Transverse colon (tissue), 4 donors: ENCODE data around the gene AUH. TPM values are rescaled to one million over a fixed set of nuclear protein-coding genes. Genes with fewer than 3 reads are reported as not detected.

Experiments
- DNase-seq: peaks from one replicate; pipeline ENCODE4 v3.0.0-alpha.2; 2019
- H3K27ac ChIP-seq, 4 donors: fragments of 200-600 bp; sonication (generic); 2 replicates each; pipeline ENCODE4 v1.5.1; 2016 to 2018; ENCODE audit warnings: inconsistent platforms in 4 of 4
- H3K27me3 ChIP-seq: fragments of 200-600 bp; sonication (generic); 2 replicates; pipeline ENCODE4 v1.5.1; 2017; ENCODE audit warnings: inconsistent platforms
- H3K36me3 ChIP-seq, 4 donors: fragments of 200-600 bp; sonication (generic); 2 replicates each; pipeline ENCODE4 v1.5.1; 2017 to 2019; ENCODE audit warnings: inconsistent platforms in 4 of 4
- H3K4me1 ChIP-seq, 4 donors: fragments of 200-600 bp; sonication (generic); 2 replicates each; pipeline ENCODE4 v1.5.1; 2017 to 2020; ENCODE audit warnings: inconsistent platforms in 4 of 4
- H3K4me3 ChIP-seq, 4 donors: fragments of 200-600 bp; sonication (generic); 1 replicate in 1 of 4; 2 replicates in 3 of 4; pipeline versions ENCODE4 v1.5.1 to v1.6.1; 2017 to 2019; ENCODE audit warnings: inconsistent platforms in 4 of 4
- H3K9me3 ChIP-seq, 2 donors: fragments of 200-600 bp; sonication (generic); 2 replicates each; pipeline ENCODE4 v1.5.1; 2017 to 2019; ENCODE audit warnings: inconsistent platforms in 2 of 2
- EP300 ChIP-seq: sonication (generic); formaldehyde crosslinking; IDR thresholded peaks from one replicate; pipeline ENCODE4 v1.6.1; 2017; ENCODE audit warnings: antibody characterized with exemption, low read depth
- POLR2A ChIP-seq: fragments of 450-650 bp; IDR thresholded peaks from one replicate; pipeline ENCODE4 v1.6.1; 2016; ENCODE audit warnings: antibody characterized with exemption, mild to moderate bottlenecking, moderate library complexity
- POLR2AphosphoS5 ChIP-seq, 3 donors: sonication (generic); formaldehyde crosslinking; IDR thresholded peaks; one replicate each; pipeline ENCODE4 v1.6.1; 2016; ENCODE audit warnings: antibody characterized with exemption in 3 of 3
- WGBS, 2 donors: methylation state at CpG; one replicate each; pipeline ENCODE4 v1.1.5; 2018; ENCODE audit warnings: low coverage in 1 of 2; 5-methylcytosine and 5-hydroxymethylcytosine counted together
- in situ Hi-C, 4 donors: fragments of 200-750 bp; cut with MboI; loops; one replicate each; pipeline versions ENCODE4 v1.15.0 to v1.15.1; 2017; ENCODE audit warnings: low sequenced_read_pairs in 3 of 4, low pct_ligation_motif_present in 1 of 4, low pct_unique_long_range_greater_than_20kb in 1 of 4
- intact Hi-C: fragments of 100-400 bp; cut with DNase I; formaldehyde crosslinking; loops from one replicate; pipeline ENCODE4 v1.15.1; 2023; ENCODE audit warnings: low total_unique reads
- total RNA-seq, 4 donors: library from RNA; depleted of rRNA; stranded (reverse); fragments of >200 nt; gene quantifications; one replicate each; pipeline ENCODE4 v1.1.0, GENCODE V29; 2016
- TF ChIP-seq, protein P1 (sequence below), 5 experiments: fragments of 200-600 bp in 3 of 5; fragments of 450-650 bp in 2 of 5; sonication (generic) in 3 of 5; IDR thresholded peaks; 1 replicate in 2 of 5; 2 replicates in 3 of 5; pipeline ENCODE4 v1.5.1; 2016 to 2017; ENCODE audit warnings: antibody characterized with exemption in 5 of 5, inconsistent platforms in 3 of 5, mild to moderate bottlenecking in 2 of 5, moderate library complexity in 1 of 5

The AUH gene
- total RNA-seq, 4 donors from 2014 or later: 55.0 to 136 (median 83.8) TPM

DNA sequence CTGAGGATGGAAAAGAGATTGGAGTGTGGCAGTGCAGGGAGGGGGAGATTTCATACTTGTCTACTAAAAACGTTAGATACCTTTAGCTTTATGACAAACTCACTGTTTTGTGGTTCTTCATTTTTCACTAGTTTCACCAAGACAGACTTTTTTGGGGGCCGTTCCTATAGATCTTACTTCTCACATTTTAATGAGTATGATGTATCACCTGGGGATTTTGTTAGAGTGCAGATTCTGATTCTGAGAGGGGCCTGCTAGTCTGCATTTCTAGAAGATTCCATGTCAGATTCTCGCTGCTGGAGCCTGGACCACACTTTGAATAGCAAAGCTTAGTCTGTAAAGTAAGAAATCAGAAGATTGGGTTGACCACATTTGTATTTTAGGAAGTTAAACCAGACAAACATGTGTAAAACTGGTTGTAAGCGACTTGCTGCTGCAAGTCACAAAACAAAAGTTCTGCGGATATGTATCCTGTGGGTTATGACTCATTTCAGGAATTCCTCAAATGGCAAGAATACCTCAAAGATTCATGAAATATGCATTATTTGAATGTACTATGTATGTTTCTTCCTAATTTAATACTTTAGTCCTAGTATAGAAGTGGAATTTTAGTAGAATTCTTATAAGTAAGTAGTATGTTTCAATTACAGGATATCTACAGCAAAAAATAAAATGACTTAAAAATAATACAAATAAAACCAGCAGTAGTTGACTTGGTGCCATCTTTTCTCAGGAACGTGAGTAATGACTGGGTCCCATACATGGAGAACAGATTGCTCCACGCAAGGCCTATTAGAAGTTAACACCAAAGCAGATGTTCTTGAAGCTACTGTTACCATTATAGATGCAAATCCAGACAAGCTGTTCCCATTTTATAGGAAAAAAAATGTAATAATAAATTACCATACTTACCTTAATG is 34.1 kb upstream of the AUH start:
- TF ChIP-seq POLR2AphosphoS5 (IDR thresholded peaks at IDR 0.05) (no peak), EP300 (no peak), POLR2A (no peak)
- TF ChIP-seq, protein P1, sequence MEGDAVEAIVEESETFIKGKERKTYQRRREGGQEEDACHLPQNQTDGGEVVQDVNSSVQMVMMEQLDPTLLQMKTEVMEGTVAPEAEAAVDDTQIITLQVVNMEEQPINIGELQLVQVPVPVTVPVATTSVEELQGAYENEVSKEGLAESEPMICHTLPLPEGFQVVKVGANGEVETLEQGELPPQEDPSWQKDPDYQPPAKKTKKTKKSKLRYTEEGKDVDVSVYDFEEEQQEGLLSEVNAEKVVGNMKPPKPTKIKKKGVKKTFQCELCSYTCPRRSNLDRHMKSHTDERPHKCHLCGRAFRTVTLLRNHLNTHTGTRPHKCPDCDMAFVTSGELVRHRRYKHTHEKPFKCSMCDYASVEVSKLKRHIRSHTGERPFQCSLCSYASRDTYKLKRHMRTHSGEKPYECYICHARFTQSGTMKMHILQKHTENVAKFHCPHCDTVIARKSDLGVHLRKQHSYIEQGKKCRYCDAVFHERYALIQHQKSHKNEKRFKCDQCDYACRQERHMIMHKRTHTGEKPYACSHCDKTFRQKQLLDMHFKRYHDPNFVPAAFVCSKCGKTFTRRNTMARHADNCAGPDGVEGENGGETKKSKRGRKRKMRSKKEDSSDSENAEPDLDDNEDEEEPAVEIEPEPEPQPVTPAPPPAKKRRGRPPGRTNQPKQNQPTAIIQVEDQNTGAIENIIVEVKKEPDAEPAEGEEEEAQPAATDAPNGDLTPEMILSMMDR (IDR thresholded peaks at IDR 0.05): no peak
- intact Hi-C loops: no loop called here
- WGBS, 2 donors: 67 to 91% methylated on average over 6 to 7 of the region's 7 CpGs
- no peak for DNase-seq
- H3K36me3 ChIP-seq: no peaks in the 10 kb centered on the region
- no peaks in the 10 kb centered on the region for H3K27me3 ChIP-seq
- H3K4me1 ChIP-seq: no peaks in the 10 kb centered on the region
- in situ Hi-C loops: no loop called here
- no peak overlapping the region for H3K4me3 ChIP-seq
- H3K9me3 ChIP-seq: no peaks in the 10 kb centered on the region
- peak overlapping the region in 1 of 4 donors; percentile 18 for H3K27ac ChIP-seq

DNA sequence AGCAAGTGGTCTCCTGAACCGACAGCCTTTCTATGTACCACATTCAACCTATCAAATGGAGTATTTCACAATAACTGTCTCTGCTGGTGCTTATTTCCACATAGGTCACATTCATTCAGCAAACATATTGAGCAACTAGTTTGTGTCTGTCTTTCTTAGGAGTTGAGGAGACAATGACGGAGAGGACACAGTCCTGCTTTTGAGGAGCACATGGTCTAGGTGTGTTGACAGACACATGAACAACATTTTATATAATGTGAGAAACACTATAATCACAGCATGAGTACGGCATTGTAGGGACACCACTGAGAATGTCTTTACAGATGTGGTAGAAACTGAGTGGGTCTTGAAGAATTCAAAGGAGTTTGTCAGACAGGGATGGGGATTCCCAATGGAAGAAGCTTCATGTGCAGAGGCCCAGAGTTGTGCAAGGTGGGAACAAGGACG is 33.4 kb upstream of the AUH start:
- no peaks in the 10 kb centered on the region for H3K4me1 ChIP-seq
- no peaks in the 10 kb centered on the region for H3K36me3 ChIP-seq
- H3K9me3 ChIP-seq: no peaks in the 10 kb centered on the region
- 78 to 79% methylated on average over 4 of the region's 4 CpGs for WGBS, 2 donors
- intact Hi-C loops: no loop called here
- H3K27me3 ChIP-seq: no peaks in the 10 kb centered on the region
- H3K4me3 ChIP-seq: no peak overlapping the region
- TF ChIP-seq EP300: no peak
- no peak for TF ChIP-seq POLR2AphosphoS5 (IDR thresholded peaks at IDR 0.05)
- no peak for TF ChIP-seq POLR2A
- TF ChIP-seq, protein P1 (IDR thresholded peaks at IDR 0.05): no peak
- in situ Hi-C loops: no loop called here
- no peak for DNase-seq
- no peak overlapping the region for H3K27ac ChIP-seq

DNA sequence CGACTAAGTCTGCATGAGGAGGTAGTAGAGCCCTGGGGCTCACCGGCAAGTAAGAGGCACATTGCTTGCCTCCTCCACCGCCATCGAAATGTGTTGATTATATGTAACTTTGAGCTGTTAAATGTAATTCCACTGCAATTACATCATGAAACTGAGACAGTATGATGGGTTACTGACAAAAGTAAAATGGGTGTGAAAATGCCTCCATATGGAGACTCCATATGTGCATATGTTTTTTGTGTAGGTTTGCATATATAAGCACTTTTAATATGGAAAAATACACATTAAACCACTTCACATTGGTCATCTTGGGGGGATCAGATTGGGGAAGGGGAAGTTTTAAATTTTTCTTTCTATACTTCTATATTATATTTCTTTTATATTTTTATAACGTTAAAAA is 32.1 kb upstream of the AUH start:
- no peaks in the 10 kb centered on the region for H3K27me3 ChIP-seq
- 92 to 98% methylated on average over 3 to 5 of the region's 5 CpGs for WGBS, 2 donors
- no peak overlapping the region for H3K4me3 ChIP-seq
- no peaks in the 10 kb centered on the region for H3K9me3 ChIP-seq
- no peak overlapping the region for H3K27ac ChIP-seq
- intact Hi-C loops (no loop called here), in situ Hi-C loops (no loop called here)
- H3K36me3 ChIP-seq: no peaks in the 10 kb centered on the region
- DNase-seq: no peak
- TF ChIP-seq POLR2A (no peak), POLR2AphosphoS5 (IDR thresholded peaks at IDR 0.05) (no peak), EP300 (no peak)
- TF ChIP-seq, protein P1 (IDR thresholded peaks at IDR 0.05): no peak
- no peaks in the 10 kb centered on the region for H3K4me1 ChIP-seq

DNA sequence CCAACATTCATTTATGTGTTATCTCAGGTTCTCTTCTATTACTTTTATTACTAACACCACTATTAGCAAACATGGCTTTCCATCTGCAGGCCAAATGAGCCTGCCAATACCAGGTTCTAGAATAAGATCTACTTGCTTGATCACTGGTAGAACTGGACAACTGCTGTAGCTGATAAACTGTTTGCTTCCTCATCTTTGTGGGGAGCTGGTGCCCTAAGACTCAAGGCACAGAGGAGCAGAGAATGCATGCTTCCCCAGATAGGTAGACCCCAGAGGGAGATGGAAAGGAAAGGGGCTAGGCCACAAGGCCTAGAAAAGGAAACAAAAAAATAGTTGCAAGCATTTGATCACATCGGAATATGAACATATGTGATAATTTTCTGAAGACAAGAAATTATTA is 30.7 kb upstream of the AUH start:
- TF ChIP-seq POLR2AphosphoS5 (IDR thresholded peaks at IDR 0.05) (no peak), POLR2A (no peak), EP300 (no peak)
- TF ChIP-seq, protein P1 (IDR thresholded peaks at IDR 0.05): no peak
- Histone ChIP-seq H3K36me3 (no peaks in the 10 kb centered on the region), H3K27ac (no peak overlapping the region), H3K4me1 (no peaks in the 10 kb centered on the region), H3K4me3 (no peak overlapping the region), H3K27me3 (no peaks in the 10 kb centered on the region), H3K9me3 (no peaks in the 10 kb centered on the region)
- in situ Hi-C loops: no loop called here
- intact Hi-C loops: no loop called here
- no peak for DNase-seq
- 75 to 86% methylated on average over 1 of the region's 1 CpG for WGBS, 2 donors
